HL-60 (cell line): ENCODE data around the gene DNAAF3.

Experiments
- DNase-seq, 2 experiments: peaks; one replicate each; pipeline ENCODE4 v3.0.0-alpha.2; 2010 to 2020; ENCODE audit warnings: low read depth in 1 of 2, low spot score in 1 of 2
- H3K27ac ChIP-seq: fragments of 250-450 bp; sonication (Bioruptor Pico); replicated peaks from 2 replicates; pipeline ENCODE4 v1.5.1; 2020; ENCODE audit warnings: mild to moderate bottlenecking, moderate library complexity
- H3K27me3 ChIP-seq: fragments of 250-450 bp; sonication (Bioruptor Pico); 2 replicates; pipeline ENCODE4 v1.5.1; 2021; ENCODE audit warnings: mild to moderate bottlenecking, moderate library complexity; ENCODE audit not compliant: insufficient read depth, poor library complexity, severe bottlenecking
- H3K4me3 ChIP-seq: replicated peaks from 2 replicates; pipeline ENCODE4 v1.5.1; 2011; ENCODE audit warnings: mild to moderate bottlenecking, control low read depth, low read length; ENCODE audit not compliant: insufficient read depth
- GABPA ChIP-seq: IDR thresholded peaks from 2 replicates; pipeline ENCODE4 v1.6.1; 2012; ENCODE audit warnings: low read depth
- POLR2AphosphoS5 ChIP-seq: IDR thresholded peaks from 2 replicates; pipeline ENCODE4 v1.6.1; 2012; ENCODE audit warnings: low read depth
- REST ChIP-seq: IDR thresholded peaks from 2 replicates; pipeline ENCODE4 v1.6.1; 2012; ENCODE audit warnings: low read depth; ENCODE audit not compliant: insufficient replicate concordance
- SPI1 ChIP-seq: IDR thresholded peaks from 2 replicates; pipeline ENCODE4 v1.6.1; 2012; ENCODE audit warnings: low read depth, mild to moderate bottlenecking, borderline replicate concordance
- TF ChIP-seq, protein P1 (sequence below): IDR thresholded peaks from one replicate; pipeline ENCODE4 v1.5.1; 2011; ENCODE audit warnings: low read length, control low read depth, inconsistent platforms; ENCODE audit not compliant: insufficient read depth

Gene DNAAF3

DNA sequence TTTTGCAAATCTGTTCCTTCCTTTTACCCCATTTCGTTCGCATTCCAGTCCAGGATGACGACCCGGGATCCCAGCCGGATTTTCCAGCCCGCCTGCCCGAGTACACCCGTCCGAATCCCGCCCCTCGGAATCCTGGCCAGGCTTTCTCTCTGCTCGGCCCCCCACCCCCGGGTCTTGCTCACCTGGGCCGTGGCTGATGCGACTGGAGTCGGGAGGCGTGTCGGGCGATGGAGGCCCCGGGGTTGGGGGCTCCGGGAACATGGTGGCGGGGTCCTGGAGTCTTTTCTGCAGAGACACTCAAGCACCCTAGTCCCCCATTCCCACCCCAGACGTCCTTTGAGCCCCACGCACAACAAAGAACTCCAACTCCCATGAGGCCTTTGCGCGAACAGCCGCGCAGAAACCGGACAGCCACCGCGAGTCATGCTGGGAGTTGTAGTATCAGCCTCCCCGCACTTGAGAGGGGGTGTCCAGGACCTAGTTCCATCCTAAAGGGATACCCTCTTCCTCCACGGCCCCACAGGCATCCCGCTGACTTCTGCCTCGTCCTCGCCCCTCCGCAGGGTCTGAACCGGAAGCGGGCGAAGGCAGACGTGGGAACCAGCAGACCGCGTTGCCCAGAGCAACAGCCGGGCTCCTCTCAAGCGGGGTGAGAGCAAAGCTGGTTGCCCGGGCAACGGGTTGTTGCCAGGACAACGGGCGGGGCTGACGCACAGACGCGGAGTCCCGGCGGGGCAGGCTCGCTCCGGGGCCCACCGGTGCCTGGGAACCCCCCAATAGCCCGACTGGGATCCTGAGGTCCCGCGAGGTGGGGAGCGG, 12.6 kb upstream of the DNAAF3 start:
- H3K27me3 ChIP-seq = peaks cover 38% of the 10 kb centered on the region
- TF ChIP-seq REST (no peak), SPI1 (no peak), GABPA (no peak), POLR2AphosphoS5 (no peak)
- TF ChIP-seq, protein P1, sequence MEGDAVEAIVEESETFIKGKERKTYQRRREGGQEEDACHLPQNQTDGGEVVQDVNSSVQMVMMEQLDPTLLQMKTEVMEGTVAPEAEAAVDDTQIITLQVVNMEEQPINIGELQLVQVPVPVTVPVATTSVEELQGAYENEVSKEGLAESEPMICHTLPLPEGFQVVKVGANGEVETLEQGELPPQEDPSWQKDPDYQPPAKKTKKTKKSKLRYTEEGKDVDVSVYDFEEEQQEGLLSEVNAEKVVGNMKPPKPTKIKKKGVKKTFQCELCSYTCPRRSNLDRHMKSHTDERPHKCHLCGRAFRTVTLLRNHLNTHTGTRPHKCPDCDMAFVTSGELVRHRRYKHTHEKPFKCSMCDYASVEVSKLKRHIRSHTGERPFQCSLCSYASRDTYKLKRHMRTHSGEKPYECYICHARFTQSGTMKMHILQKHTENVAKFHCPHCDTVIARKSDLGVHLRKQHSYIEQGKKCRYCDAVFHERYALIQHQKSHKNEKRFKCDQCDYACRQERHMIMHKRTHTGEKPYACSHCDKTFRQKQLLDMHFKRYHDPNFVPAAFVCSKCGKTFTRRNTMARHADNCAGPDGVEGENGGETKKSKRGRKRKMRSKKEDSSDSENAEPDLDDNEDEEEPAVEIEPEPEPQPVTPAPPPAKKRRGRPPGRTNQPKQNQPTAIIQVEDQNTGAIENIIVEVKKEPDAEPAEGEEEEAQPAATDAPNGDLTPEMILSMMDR = no peak
- H3K4me3 ChIP-seq = no peak overlapping the region
- H3K27ac ChIP-seq = no peak overlapping the region
- peak; percentile 49 to 60 for DNase-seq

DNA sequence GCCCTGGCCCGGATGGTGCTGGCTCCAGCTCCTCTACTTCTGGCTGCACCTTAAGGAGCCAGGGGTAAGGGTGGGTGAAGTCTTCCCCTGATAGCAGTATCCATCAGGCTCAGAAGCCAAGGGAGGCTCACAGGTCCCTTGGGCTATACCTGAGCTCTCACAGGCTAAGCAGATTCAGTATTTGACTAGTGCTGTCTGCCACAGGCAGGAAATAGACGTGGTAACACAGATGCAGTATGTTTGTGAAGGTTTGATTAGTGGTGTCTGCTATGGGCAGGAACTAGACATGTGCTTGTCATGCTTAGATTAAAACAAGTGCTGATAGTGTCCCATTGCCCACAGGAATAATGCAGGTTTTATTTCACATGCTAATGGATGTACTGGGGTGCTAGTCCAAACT, 9.7 kb upstream of the DNAAF3 start:
- Histone ChIP-seq H3K4me3 (no peak overlapping the region), H3K27ac (no peak overlapping the region), H3K27me3 (peaks cover 55% of the 10 kb centered on the region)
- no peak for DNase-seq
- TF ChIP-seq GABPA (no peak), REST (no peak)
- TF ChIP-seq, protein P1 = no peak

DNA sequence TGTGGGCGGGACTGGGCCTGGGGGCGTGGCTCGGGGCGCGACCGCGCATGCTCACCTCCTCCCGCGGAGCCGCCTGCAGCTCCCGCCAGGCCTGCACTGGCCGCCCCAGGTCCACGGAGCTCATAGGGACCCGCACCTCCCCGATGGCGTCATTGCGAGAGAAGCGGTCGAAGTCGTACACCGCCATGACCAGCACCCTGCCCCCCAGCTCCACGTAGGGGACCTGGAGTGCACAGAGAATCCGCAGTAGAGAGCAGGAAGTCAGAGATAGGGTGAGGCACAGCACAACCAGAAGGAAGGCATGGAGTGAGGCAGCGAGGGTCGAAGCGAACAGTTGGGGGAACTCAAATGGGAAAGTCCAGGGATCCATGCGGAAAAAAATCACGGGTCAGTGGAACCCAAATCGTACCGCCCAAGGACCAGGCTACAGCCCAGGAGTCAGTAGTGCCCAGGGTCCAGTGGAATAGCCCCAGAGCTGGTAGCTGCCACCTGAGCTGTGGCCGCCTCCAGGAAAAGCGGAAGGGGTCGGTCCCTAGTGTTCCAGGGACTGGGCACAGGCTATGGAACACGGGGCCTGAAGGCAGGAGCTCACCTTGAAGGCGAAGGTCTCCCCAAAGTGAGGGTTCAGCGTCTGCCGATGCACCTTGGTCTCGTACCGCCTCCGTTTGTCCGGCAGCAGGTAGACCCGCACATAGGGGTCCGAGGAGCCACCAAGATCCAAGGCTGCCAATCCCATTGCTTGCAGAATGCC, 8.9 kb upstream of the DNAAF3 start:
- DNase-seq = no peak
- TF ChIP-seq SPI1 (no peak), GABPA (no peak), REST (no peak), POLR2AphosphoS5 (no peak)
- TF ChIP-seq, protein P1 = no peak
- Histone ChIP-seq H3K27ac (no peak overlapping the region), H3K4me3 (no peak overlapping the region), H3K27me3 (peaks cover 49% of the 10 kb centered on the region)
